HG02571 (cell line): ENCODE measurements around the gene GSTT4.
"Not testable (repeated sequence)": the region's sequence is repeated elsewhere in the genome, so short reads cannot be mapped to it uniquely, and the experiment has no call there.

Experiments used
- ATAC-seq: cut with Tn5 transposase; IDR thresholded peaks from one replicate; pipeline ENCODE4 v1.9.1; 2021; ENCODE audit warnings: mild to moderate bottlenecking, moderate library complexity; ENCODE audit not compliant: unreplicated experiment

Gene GSTT4

GRCh38 chr22:24005201-24005600 lies at the start of gene GSTT4:
TSS of gene GSTT4 (minus strand) at chr22:24005453. CDS start at chr22:24005356, 97 bp downstream.
- no peak for ATAC-seq

- ATAC-seq = no peak
Measured at GRCh38 chr22:24054356-24054755, 49.1 kb upstream of the GSTT4 start.

GRCh38 chr22:24053481-24054226 lies 48.4 kb upstream of the GSTT4 start:
- ATAC-seq = no peak

GRCh38 chr22:24051568-24051967 lies 46.3 kb upstream of the GSTT4 start:
- ATAC-seq = no peak

- ATAC-seq = no peak
Measured at GRCh38 chr22:24051028-24051427, 45.8 kb upstream of the GSTT4 start.

- no peak for ATAC-seq
Measured at GRCh38 chr22:24049978-24050377, 44.7 kb upstream of the GSTT4 start.

GRCh38 chr22:24049211-24049610 lies 44.0 kb upstream of the GSTT4 start:
- no peak for ATAC-seq

GRCh38 chr22:24046024-24046423 lies 40.8 kb upstream of the GSTT4 start:
- no peak for ATAC-seq

- no peak for ATAC-seq
Measured at GRCh38 chr22:24043958-24044357, 38.7 kb upstream of the GSTT4 start.

- not testable (repeated sequence) for ATAC-seq
Measured at GRCh38 chr22:24043465-24043864, 38.2 kb upstream of the GSTT4 start.

- ATAC-seq = no peak
Measured at GRCh38 chr22:24040946-24041345, 35.7 kb upstream of the GSTT4 start.

GRCh38 chr22:24039046-24039445 lies 33.8 kb upstream of the GSTT4 start:
- no peak for ATAC-seq

GRCh38 chr22:24037851-24038765 lies 32.9 kb upstream of the GSTT4 start:
- ATAC-seq = no peak

- ATAC-seq = no peak
Measured at GRCh38 chr22:24035296-24035695, 30.0 kb upstream of the GSTT4 start.

- no peak for ATAC-seq
Measured at GRCh38 chr22:24033731-24034130, 28.5 kb upstream of the GSTT4 start.

GRCh38 chr22:24030186-24030702 lies 25.0 kb upstream of the GSTT4 start:
- no peak for ATAC-seq

- ATAC-seq = no peak
Measured at GRCh38 chr22:24029304-24029703, 24.1 kb upstream of the GSTT4 start.

GRCh38 chr22:24028533-24028932 lies 23.3 kb upstream of the GSTT4 start:
- no peak for ATAC-seq

GRCh38 chr22:24027991-24028390 lies 22.7 kb upstream of the GSTT4 start:
- no peak for ATAC-seq

GRCh38 chr22:24027389-24027975 lies 22.2 kb upstream of the GSTT4 start:
- ATAC-seq = no peak

- no peak for ATAC-seq
Measured at GRCh38 chr22:24026733-24027132, 21.5 kb upstream of the GSTT4 start.
